GM21390 (cell line): Measurements from ENCODE around the gene YPEL3.

ENCODE experiments used
- ATAC-seq: cut with Tn5 transposase; IDR thresholded peaks from one replicate; pipeline ENCODE4 v1.9.1; 2021; ENCODE audit not compliant: unreplicated experiment

YPEL3 gene

DNA sequence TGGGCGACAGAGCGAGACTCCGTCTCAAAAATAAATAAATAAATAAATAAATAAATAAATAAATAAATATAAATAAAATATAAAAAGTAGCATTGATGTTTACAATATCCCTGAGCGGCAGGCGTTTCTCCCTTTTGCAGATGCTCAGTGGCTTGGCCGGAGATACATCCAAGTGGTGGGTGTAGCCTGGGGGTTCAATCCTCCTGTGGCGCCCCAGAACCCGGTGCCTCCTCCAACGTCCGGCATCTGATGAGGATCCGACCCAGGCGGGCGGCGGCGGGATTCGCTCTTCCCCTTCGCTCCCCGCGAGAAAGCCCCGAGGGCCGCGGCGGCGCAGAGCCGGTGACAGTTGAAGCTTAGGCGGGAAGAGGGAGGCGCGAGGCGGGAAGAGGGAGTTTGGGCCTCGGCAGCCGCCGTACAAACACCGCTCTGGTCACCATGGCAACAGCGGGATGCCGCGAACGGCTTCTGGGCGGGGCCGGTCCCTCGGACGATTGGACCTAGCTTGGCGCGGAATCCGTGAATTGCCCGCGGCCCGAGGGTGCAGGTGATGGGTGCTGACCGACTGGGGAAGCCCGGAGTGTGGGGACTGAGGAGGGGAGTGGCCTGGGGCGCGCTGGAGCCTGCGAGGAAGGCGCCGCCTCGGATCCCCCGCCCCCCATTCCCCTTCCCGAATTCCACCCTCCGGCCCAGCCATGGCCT is 43.2 kb downstream of the YPEL3 start:
- ATAC-seq: peak; percentile 53

- ATAC-seq: no peak
Observed at GRCh38 chr16:30051518-30051917, 44.5 kb downstream of the YPEL3 start.

DNA sequence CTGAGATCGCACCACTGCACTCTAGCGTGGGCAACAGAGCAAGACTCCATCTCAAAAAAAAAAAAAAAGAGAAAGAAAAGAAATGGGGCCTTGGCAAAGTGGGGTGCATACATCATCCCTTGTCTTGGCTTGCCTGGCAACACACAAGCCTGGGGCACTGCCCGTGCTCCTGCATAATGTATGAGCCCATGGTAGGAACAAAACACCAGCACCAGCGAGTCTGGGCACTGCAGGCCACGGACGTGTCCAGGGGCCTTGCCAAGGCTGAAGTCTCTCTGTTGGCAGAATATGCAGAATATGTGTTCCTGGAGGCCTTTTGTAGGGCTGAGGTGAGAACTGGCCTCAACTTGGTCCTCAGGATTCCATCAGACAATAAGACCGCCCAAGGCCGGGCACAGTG is 46.1 kb downstream of the YPEL3 start:
- ATAC-seq: no peak

DNA sequence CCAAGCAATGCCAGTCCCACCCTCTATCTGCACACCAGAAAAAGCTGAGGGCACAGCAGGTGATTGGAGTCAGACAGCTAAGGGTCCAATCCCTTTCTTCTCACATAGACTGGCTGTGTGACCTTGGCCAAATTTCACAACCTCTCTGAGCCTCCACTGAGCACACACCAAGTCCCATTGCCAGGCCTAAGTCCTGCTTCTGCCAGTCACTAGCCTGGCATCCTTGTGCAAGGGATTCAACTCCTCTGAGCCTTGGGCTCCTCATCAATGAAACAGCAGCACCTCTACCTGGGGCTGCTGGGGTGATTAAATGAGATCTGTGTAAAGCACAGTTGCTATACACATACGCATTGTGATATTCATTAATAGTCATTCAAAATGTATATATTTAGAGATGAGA is 49.4 kb downstream of the YPEL3 start:
- ATAC-seq: no peak

GRCh38 chr16:30046178-30046577 is 49.8 kb downstream of the YPEL3 start:
- ATAC-seq: no peak
